Measurements from ENCODE around the gene PCBP2.

- TF ChIP-seq CTCF (conservative IDR thresholded peaks at IDR 0.05), result no peak
- TF ChIP-seq ZFX (IDR thresholded peaks at IDR 0.05), result no peak
Measured at GRCh38 chr12:53505086-53505485, 53.2 kb downstream of the PCBP2 start.
